ENCODE data around the gene COX6A1. TPM values are rescaled to one million over a fixed set of nuclear protein-coding genes. Genes with fewer than 3 reads are reported as not detected.

Gene COX6A1
- total RNA-seq, 2 donors from 2014 or later, result 229 to 431 TPM

- DNase-seq (ENCODE audit: low spot score) (no peak), ATAC-seq (ENCODE audit: insufficient number of reproducible peaks, low FRiP score, low read depth) (no peak)
- no peaks in the 10 kb centered on the region for H3K36me3 ChIP-seq
- H3K27me3 ChIP-seq (replicated peaks; ENCODE audit: insufficient read depth), result no peaks in the 10 kb centered on the region
- no peaks in the 10 kb centered on the region for H3K4me1 ChIP-seq (ENCODE audit: control insufficient read depth in 1 of 2, low read depth in 2 of 2)
- no peaks in the 10 kb centered on the region for H3K9me3 ChIP-seq
- no peak overlapping the region for H3K27ac ChIP-seq
- no peak for TF ChIP-seq CTCF (IDR thresholded peaks at IDR 0.05)
- H3K4me3 ChIP-seq, result no peak overlapping the region
These were observed 9.2 kb upstream of the COX6A1 start for GRCh38 chr12:120428597-120429229.

- ATAC-seq (ENCODE audit: insufficient number of reproducible peaks, low FRiP score, low read depth), result no peak
- no peak for DNase-seq (ENCODE audit: low spot score)
- Histone ChIP-seq H3K9me3 (no peaks in the 10 kb centered on the region), H3K27me3 (replicated peaks; ENCODE audit: insufficient read depth) (no peaks in the 10 kb centered on the region), H3K27ac (no peak overlapping the region), H3K36me3 (no peaks in the 10 kb centered on the region), H3K4me1 (ENCODE audit: control insufficient read depth in 1 of 2, low read depth in 2 of 2) (no peaks in the 10 kb centered on the region), H3K4me3 (no peak overlapping the region)
- TF ChIP-seq CTCF (IDR thresholded peaks at IDR 0.05), result no peak
These were observed 8.5 kb upstream of the COX6A1 start for GRCh38 chr12:120429368-120429767.

GRCh38 chr12:120432772-120433525 is 5.0 kb upstream of the COX6A1 start:
- DNase-seq (ENCODE audit: low spot score) (no peak), ATAC-seq (ENCODE audit: insufficient number of reproducible peaks, low FRiP score, low read depth) (no peak)
- TF ChIP-seq CTCF (IDR thresholded peaks at IDR 0.05), result no peak

GRCh38 chr12:120438495-120439198 is 734 bp downstream of the COX6A1 start:
- Histone ChIP-seq H3K36me3 (peaks cover 12% of the 10 kb centered on the region), H3K27me3 (replicated peaks; ENCODE audit: insufficient read depth) (no peaks in the 10 kb centered on the region), H3K9me3 (no peaks in the 10 kb centered on the region), H3K27ac (peak overlapping the region; percentile 73 to 81), H3K4me3 (peak overlapping the region; percentile 97), H3K4me1 (ENCODE audit: control insufficient read depth in 1 of 2, low read depth in 2 of 2) (peaks cover 7 to 15% of the 10 kb centered on the region in 2 donors)
- DNase-seq (ENCODE audit: low spot score), result no peak
- no peak for ATAC-seq (ENCODE audit: insufficient number of reproducible peaks, low FRiP score, low read depth)
- no peak for TF ChIP-seq CTCF (IDR thresholded peaks at IDR 0.05)

More at GRCh38 chr12:120432772-120433525, 5.0 kb upstream of the COX6A1 start:
- Histone ChIP-seq H3K9me3 (no peaks in the 10 kb centered on the region), H3K4me3 (no peak overlapping the region), H3K4me1 (ENCODE audit: control insufficient read depth in 1 of 2, low read depth in 2 of 2) (peaks cover 0 to 4% of the 10 kb centered on the region in 2 donors), H3K36me3 (no peaks in the 10 kb centered on the region), H3K27me3 (replicated peaks; ENCODE audit: insufficient read depth) (no peaks in the 10 kb centered on the region), H3K27ac (no peak overlapping the region)

- peak; percentile 51 for TF ChIP-seq CTCF (IDR thresholded peaks at IDR 0.05)
- Histone ChIP-seq H3K4me1 (ENCODE audit: control insufficient read depth in 1 of 2, low read depth in 2 of 2) (peaks cover 7 to 15% of the 10 kb centered on the region in 2 donors), H3K9me3 (no peaks in the 10 kb centered on the region), H3K27ac (no peak overlapping the region), H3K27me3 (replicated peaks; ENCODE audit: insufficient read depth) (no peaks in the 10 kb centered on the region), H3K36me3 (peaks cover 12% of the 10 kb centered on the region), H3K4me3 (no peak overlapping the region)
- DNase-seq (ENCODE audit: low spot score) (no peak), ATAC-seq (ENCODE audit: insufficient number of reproducible peaks, low FRiP score, low read depth) (no peak)
These were observed 1.8 kb downstream of the COX6A1 start for GRCh38 chr12:120439646-120440247.
